Kidney (tissue), 14 donors: ENCODE results near the gene PAFAH1B1. TPM values are rescaled to one million over a fixed set of nuclear protein-coding genes. Genes with fewer than 3 reads are reported as not detected.
"Not testable (repeated sequence)": the region's sequence is repeated elsewhere in the genome, so short reads cannot be mapped to it uniquely, and the experiment has no call there.

Experiments
- DNase-seq, 5 donors: peaks; one replicate each; pipeline ENCODE4 v3.0.0-alpha.2; 2013 to 2020
- FAIRE-seq: peaks from 2 replicates; lab custom pipeline; 2012; peaks lifted over from hg19 to GRCh38; lab: Jason Lieb, UNC
- H3K27ac ChIP-seq, 2 donors: one replicate each; pipeline ENCODE4 v1.7.0; 2013; ENCODE audit warnings: low read depth in 2 of 2, low read length in 2 of 2, inconsistent platforms in 1 of 2
- H3K27me3 ChIP-seq: one replicate; pipeline ENCODE4 v1.7.1; 2013; ENCODE audit warnings: low read length, inconsistent platforms; ENCODE audit not compliant: control insufficient read depth, insufficient read depth
- H3K36me3 ChIP-seq, 3 donors: one replicate each; pipeline versions ENCODE4 v1.7.0 to v1.7.1; 2013; ENCODE audit warnings: low read length in 3 of 3, control low read depth in 1 of 3, inconsistent platforms in 1 of 3; ENCODE audit not compliant: insufficient read depth in 3 of 3, control insufficient read depth in 2 of 3
- H3K4me1 ChIP-seq, 3 donors: one replicate each; pipeline versions ENCODE4 v1.7.0 to v1.7.1; 2013; ENCODE audit warnings: low read length in 3 of 3, inconsistent platforms in 1 of 3, low read depth in 1 of 3; ENCODE audit not compliant: control insufficient read depth in 2 of 3, insufficient read depth in 2 of 3
- H3K4me3 ChIP-seq, 3 donors: one replicate each; pipeline versions ENCODE4 v1.7.0 to v1.8.1; 2013; ENCODE audit warnings: low read length in 3 of 3, control low read depth in 1 of 3, inconsistent platforms in 1 of 3
- H3K9ac ChIP-seq, 3 donors: one replicate each; pipeline versions ENCODE4 v1.7.0 to v1.7.1; 2013; ENCODE audit warnings: low read length in 3 of 3, control low read depth in 1 of 3, inconsistent platforms in 1 of 3
- H3K9me3 ChIP-seq, 3 donors: one replicate each; pipeline versions ENCODE4 v1.7.0 to v1.7.1; 2013; ENCODE audit warnings: low read length in 3 of 3, control low read depth in 1 of 3, inconsistent platforms in 1 of 3; ENCODE audit not compliant: control insufficient read depth in 2 of 3, insufficient read depth in 1 of 3
- intact Hi-C: fragments of 100-400 bp; cut with DNase I; formaldehyde crosslinking; loops from one replicate; pipeline ENCODE4 v1.11.1; 2022
- polyA plus RNA-seq: library from polyadenylated mRNA; stranded (reverse); fragments of 350-450 nt; fragmentation: Illumina TruSeq; extraction: RNeasy Lipid Tissue Mini Kit (QIAGEN cat#74804); gene quantifications from one replicate; pipeline ENCODE4 v1.2.3, GENCODE V29; 2014; ENCODE audit warnings: low read depth, low replicate concordance; ENCODE audit not compliant: insufficient read depth
- total RNA-seq: library from RNA; stranded (reverse); fragmentation: NEBNext Ultra II Directional; extraction: Animal tissue kit (Norgen Biotek cat#: 25700); gene quantifications from one replicate; pipeline ENCODE4 v1.2.1, GENCODE V29; 2021
- TF ChIP-seq, protein P1 (sequence below): IDR thresholded peaks from 3 replicates; pipeline ENCODE4 v1.5.1; 2012; ENCODE audit warnings: mild to moderate bottlenecking, moderate library complexity, borderline replicate concordance; ENCODE audit not compliant: insufficient read depth; ENCODE audit errors: extremely low read depth
- donor health status: control.
- donor health status: control.
- donor health status: control.
- donor health status: control.
- donor health status: control.
- donor health status: DM: yes; HTN: yes; CAD: no.
- donor health status: Normal renal cell carcinoma (clear cell type).

Gene PAFAH1B1
- total and polyA plus RNA-seq, 2 donors from 2014 or later = 46.7 to 125 TPM

DNA sequence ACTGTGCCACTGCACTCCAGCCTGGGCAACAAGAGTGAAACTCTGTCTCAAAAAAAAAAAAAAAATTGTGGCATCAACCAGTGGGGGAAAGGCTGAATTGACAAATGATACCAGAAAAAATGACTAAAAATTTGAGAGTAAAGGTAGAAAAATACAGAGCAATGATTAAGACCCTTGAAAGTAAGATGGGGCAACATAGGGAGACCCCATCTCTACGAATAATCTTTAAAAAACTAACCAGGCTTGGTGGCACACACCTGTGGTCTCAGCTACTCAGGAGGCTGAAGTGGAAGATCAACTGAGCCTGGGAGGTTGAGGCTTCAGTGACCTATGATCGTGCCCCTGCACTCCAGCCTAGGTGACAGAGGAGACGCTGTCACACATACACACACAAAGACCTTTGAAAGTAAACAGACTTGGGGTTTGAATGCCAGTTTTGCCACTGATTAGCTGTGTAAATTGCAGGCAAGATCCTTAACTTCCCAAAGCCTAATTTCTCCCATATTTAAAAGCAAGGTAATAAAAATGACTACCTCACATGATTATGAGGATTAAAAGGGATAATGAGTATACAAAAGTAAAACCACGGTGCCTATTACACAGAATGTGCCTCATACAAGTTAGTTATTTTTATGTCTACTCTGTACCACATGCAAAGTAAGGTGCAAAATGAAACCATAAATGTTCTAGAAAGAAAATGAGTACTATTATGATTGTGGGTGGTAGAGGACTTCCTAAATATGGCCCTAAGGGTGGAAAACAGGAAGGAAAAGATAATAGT is 21.7 kb upstream of the PAFAH1B1 start:
- DNase-seq (no peak), FAIRE-seq (no peak)
- Histone ChIP-seq H3K9ac (no peak overlapping the region), H3K4me3 (no peak overlapping the region), H3K4me1 (no peaks in the 10 kb centered on the region), H3K27ac (no peak overlapping the region), H3K9me3 (no peaks in the 10 kb centered on the region), H3K36me3 (no peaks in the 10 kb centered on the region), H3K27me3 (no peaks in the 10 kb centered on the region)
- TF ChIP-seq, protein P1, sequence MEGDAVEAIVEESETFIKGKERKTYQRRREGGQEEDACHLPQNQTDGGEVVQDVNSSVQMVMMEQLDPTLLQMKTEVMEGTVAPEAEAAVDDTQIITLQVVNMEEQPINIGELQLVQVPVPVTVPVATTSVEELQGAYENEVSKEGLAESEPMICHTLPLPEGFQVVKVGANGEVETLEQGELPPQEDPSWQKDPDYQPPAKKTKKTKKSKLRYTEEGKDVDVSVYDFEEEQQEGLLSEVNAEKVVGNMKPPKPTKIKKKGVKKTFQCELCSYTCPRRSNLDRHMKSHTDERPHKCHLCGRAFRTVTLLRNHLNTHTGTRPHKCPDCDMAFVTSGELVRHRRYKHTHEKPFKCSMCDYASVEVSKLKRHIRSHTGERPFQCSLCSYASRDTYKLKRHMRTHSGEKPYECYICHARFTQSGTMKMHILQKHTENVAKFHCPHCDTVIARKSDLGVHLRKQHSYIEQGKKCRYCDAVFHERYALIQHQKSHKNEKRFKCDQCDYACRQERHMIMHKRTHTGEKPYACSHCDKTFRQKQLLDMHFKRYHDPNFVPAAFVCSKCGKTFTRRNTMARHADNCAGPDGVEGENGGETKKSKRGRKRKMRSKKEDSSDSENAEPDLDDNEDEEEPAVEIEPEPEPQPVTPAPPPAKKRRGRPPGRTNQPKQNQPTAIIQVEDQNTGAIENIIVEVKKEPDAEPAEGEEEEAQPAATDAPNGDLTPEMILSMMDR = no peak
- intact Hi-C loops = no loop called here

DNA sequence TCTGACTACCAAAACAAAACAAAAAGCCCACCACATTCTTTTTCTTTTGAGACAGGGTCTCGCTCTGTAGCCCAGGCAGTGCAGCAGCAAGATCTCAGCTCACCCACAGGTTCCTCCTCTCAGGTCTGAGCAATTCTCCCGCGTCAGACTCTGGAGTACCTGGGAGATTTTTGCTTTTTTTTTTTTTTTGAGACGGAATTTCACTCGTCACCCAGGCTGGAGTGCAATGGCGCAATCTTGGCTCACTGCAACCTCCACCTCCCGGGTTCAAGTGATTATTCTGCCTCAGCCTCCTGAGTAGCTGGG is 21.2 kb upstream of the PAFAH1B1 start:
- intact Hi-C loops, H3K4me3 ChIP-seq, H3K27ac ChIP-seq, H3K9ac ChIP-seq, H3K27me3 ChIP-seq, FAIRE-seq, H3K36me3 ChIP-seq, H3K9me3 ChIP-seq, H3K4me1 ChIP-seq, DNase-seq: not testable (repeated sequence)

DNA sequence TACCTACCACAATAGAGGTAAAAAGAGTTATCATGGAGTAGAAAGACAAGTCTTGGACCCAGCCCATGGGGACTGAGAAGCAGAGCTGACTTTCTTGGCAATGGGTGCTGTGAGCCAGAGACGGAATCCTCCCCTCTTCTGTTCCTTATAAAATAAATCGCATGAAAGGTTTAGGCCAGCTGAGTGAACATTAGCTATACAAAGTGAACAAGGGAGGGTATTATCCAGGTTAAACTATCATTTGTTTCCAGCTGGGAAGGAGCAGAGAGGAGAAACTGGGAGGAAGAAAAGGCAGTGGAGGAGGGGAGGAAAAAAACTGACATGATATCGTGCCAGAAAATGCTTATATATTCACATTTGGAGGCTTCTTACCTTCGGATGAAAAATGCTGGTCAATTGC is 13.3 kb upstream of the PAFAH1B1 start:
- FAIRE-seq (no peak), DNase-seq (no peak)
- no peaks in the 10 kb centered on the region for H3K9me3 ChIP-seq

DNA sequence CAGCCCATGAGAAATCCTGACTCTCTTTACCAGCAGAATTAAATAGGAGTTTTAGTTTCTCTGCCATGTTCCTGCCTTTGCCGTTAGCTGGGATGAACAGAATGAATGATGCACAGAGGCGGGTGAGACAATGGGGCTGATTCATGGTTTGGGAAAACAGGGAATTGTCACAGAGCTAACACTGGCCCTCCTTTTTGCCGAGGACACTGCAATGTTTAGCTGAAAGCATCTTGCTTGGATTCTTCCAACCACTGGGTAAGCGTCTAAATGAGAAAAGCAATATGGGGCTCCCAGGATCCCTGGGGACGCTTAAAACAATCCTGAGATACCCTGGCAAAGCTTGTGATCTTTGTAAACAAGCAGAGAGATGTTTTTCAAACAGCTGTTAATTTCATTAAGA is 12.8 kb upstream of the PAFAH1B1 start:
- no peaks in the 10 kb centered on the region for H3K9me3 ChIP-seq
- no peaks in the 10 kb centered on the region for H3K36me3 ChIP-seq
- no peak overlapping the region for H3K27ac ChIP-seq
- intact Hi-C loops = no loop called here
- TF ChIP-seq, protein P1 = no peak
- H3K4me3 ChIP-seq = no peak overlapping the region
- no peaks in the 10 kb centered on the region for H3K4me1 ChIP-seq
- FAIRE-seq (no peak), DNase-seq (no peak)
- H3K27me3 ChIP-seq = no peaks in the 10 kb centered on the region
- H3K9ac ChIP-seq = no peak overlapping the region

More for the DNA sequence above, 13.3 kb upstream of the PAFAH1B1 start:
- Histone ChIP-seq H3K4me3 (no peak overlapping the region), H3K9ac (no peak overlapping the region), H3K27ac (no peak overlapping the region), H3K27me3 (no peaks in the 10 kb centered on the region), H3K36me3 (no peaks in the 10 kb centered on the region), H3K4me1 (no peaks in the 10 kb centered on the region)
- intact Hi-C loops = no loop called here
- TF ChIP-seq, protein P1 = no peak
